IPS-NIHi11 (cell line): ENCODE measurements around the gene FRMD3.

ENCODE experiments used
- DNase-seq: peaks from one replicate; pipeline ENCODE4 v3.0.0; 2012; ENCODE audit warnings: mixed read lengths, low spot score

FRMD3 gene

DNA sequence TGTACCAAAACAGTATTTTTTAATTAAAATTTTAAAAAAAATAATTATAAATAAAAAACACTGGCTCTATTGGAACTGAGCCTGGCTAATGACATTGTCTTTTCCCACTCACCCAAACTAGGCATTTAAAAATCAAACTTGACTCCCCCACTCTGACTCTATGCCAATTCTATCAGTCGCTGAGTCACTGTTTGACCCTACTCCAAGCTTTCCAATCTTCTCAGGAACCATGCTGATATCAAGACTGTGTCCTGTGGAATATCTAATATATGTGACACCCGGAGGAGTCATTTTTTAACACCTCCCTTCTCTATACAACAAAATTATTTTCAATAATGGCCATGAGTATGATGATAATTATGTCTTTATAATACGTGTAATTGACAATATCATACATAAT lies 303.7 kb downstream of the FRMD3 start:
- no peak for DNase-seq

DNA sequence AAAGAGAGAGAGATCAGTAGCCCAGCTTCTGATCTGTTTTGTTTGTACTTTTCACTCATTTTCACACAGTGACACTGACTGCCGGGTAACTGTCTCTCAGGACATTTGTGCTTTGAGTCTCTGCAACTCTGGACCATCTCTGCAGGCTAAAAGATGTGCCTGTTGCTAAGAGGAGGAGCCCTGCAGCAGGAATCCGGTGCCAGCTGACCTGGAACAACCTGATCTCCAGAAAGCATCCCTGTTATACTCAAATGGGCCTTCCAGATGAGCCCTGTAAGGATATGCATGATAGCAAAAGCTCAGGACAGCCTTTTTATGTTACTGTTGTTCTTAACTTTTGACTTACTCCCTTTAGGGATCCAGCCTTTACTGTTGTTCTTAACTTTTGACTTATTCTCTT lies 304.6 kb downstream of the FRMD3 start:
- no peak for DNase-seq

DNA sequence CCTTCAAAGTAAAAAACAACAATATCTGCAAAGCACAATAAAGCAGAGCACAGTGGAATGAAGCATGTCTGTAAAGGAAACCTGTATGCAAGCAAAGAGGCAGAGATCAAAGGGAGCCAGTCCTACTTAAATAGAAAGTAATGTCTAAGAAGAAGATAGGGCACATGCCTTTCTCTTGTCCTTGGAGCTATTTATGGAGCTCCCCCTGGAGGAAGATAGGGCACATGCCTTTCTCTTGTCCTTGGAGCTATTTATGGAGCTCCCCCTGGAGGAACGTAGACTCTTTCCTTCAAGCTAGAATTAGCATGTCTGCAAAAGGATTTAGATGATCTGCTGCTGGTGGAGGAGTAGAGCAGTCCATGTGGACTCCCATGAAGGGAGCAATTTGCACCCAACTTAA lies 307.2 kb downstream of the FRMD3 start:
- no peak for DNase-seq

DNA sequence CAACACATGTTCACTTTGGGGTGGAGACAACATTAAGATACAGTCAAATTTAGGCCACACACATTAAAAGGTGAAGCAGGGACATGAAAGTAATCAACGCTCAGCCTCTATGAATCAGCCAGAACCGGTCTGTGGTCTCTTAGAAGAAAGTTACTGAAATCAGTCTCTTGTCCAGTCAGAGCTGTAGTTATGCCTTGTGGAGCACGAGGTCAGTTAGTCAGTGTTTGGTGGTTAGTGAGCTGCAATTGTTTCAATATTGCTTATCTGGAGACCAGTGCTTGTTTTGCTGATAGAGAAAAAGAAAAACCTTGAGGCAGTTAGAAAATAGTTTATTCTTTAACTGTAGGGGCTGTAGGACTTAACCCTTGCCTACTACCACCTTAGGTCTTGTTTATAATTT lies 317.5 kb downstream of the FRMD3 start:
- DNase-seq, result no peak

DNA sequence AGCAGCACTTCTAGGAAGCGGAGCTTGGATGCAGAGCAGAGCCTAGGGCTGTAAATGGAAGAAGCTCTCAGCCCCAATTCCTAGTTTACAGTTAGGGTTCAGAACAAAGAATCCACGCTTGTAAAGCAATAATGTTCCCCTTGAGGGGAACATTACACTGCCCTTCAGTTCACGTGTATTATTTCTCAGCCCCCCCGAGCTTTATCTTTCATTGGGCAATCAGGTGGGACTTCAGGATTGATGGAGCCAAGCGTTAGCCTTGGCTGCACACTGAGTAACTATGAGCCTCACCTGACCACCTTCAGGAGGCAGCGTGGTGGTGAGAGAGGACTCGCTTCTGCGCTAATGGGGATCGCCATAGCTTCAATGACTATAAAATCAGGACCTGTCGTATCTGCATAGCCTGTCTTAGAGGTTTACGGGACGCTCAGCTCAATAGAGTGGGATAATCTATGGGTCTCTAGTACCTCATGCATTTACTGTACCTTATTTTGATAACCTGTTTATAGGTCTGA lies 318.2 kb downstream of the FRMD3 start:
- no peak for DNase-seq

DNA sequence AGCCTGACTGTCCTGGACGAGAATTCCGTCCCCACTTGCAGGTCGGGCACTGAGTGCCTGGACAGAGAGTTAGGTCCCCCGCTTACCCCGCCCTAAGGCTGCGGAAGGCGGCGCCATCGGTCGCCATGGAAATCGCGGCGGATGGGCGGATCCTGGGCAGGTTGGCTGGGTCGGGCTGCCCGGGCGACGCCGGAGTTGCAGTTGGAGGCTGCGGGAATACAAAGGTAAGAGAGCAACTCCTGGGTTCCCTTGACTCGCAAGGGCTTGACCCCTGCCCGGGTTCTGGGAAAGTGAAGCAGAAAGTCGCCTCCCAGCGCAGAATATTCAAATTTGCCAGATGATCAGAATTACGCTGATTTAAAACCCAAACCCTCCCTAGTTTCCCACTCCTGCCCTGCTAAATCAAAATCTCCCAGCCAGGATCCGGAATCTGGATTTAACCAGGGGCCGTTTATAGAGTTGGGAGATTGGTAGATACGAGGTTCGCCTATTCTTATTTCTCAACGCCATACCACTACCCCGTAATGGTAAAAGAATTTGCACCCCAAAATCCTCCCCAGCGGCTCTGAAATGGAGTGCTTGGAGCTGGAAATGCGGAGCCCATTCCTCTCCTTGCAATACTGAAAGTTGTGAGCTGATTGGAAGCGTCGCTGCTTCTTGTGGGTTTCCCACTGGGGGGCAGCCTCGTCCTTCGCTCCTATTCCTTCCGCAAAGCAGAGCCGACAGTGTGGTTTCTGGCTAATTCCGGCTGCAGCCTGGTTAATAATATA lies 318.9 kb downstream of the FRMD3 start:
- DNase-seq, result peak; percentile 91

DNA sequence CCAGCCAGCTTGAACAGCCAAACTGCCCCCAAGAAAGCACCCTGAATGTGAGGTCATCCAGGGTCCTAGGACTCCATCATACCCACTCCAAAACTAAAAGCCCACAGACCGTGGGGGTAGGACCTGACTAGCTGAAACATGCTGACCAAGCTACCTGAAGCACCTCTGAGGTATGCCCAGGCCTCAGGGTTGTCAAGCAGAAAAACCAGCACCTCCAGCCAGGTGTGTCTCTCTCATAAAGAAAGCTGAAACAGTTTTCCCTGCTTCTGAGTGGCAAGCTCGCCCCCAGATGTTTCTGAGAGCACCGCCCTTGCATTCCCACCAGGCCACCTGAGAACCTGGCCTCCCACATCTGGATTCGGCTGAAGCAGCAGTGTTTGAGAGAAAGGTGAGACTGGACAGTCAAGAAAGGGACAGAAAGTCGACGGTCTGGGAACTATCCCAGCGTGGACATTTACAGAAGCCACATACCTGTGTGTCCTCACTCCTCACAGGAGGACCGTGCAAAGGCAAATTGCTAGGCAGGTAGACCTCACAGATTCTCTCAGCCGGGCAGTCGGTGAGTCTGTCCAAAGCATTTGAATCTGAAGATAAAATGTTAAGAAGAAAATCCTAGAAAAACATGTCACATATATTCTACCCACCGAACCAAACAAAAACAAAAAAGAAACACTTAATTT lies 319.6 kb downstream of the FRMD3 start:
- peak; percentile 26 for DNase-seq

DNA sequence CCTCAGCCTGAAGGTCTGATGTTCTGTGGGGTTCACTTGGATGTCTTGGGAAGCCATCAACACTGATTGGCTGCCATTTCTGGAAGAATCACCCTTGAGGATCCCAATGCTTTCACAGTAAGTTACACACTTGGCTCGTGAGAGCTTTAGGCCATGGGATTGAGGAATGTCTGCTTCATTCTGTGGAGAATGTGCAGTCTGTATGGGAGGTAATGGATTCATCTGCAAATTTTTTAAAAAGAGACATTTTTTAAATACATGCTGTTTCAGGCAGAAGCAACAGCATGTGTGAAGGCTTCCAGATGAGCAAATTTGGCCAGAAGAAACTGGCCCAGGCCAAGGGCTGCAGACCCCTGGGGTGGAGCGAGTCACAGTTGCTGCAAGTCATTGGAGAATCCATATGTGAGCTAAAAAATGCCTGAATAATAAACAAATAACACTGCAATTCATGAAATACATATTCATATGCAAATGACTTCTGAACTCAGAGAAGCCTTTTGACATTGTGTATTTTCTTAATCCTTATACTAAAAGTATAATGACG lies 328.9 kb downstream of the FRMD3 start:
- DNase-seq, result no peak

DNA sequence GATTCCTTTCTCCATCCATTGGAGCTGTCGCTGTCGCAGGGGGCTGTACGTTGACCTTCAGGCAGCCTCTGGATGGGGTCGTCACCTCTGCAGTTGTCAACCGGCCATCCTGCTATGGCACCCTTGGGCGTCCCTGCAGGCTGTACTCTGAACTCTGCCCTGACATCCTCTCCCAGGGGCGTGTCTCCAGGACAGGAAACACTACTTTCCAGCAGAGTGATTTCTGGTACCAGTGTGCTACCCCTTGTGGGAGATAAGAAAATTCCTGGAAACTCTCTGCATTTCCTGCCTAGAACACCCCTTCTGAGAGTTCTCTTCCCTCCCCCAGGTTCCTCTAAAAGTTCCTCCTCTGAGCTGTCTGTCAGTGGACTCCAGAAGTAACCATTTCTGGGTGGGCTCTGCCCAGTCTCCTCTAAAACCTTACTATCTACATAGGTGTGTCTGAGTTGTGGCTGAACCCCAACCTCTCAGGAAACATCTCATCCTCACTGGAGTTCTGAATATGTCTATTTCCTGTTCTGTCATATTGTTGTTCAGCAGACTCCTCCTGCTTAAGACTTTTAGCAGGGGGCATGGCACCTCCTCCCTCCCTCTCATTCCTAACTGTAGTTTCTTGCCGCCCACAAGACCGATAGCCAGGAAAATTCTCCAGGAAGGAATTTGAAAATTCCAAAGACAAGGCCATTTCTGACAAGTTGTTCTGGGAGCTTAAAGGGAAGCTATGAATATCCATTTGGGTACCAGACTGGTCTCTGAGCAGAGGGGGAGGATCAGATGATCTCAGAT lies 329.9 kb downstream of the FRMD3 start:
- no peak for DNase-seq

DNA sequence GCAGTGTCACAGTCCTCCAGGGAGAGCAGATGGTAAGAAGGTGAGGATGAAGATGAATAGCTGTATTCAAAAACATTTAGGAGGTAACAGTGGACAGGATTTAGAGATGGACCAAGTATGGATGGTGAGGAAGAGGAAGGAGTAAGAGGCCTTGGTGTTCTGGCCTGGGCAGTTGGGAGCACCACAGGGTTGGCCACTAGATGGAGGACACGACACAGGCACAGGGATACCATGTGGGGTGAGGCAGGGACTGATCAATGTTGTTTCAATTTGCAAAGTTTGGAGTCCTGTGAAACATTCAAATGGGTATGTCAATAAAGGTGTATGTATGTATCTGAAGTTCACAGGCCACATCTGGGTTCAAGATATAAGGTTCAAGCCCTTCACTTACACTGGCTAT lies 334.2 kb downstream of the FRMD3 start:
- DNase-seq, result no peak

DNA sequence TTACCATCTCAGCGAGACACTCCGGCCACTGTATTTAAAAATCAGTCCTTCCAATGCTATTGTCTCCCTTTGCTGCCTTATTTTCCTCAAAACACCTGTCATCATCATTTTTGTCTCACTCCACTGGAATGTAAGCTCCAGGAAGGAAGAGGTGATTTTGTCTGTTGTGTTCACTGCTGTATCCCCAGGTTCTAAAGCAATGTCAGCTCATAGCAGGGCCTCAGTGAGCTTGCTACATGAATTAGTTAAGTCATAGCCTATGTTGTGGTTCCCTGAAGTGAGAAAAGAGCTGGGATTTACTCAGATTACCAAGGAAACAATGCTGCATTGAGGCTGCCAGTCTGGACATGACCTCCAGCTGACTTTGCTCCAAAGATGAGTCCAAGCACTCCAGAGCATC lies 337.7 kb downstream of the FRMD3 start:
- no peak for DNase-seq

DNA sequence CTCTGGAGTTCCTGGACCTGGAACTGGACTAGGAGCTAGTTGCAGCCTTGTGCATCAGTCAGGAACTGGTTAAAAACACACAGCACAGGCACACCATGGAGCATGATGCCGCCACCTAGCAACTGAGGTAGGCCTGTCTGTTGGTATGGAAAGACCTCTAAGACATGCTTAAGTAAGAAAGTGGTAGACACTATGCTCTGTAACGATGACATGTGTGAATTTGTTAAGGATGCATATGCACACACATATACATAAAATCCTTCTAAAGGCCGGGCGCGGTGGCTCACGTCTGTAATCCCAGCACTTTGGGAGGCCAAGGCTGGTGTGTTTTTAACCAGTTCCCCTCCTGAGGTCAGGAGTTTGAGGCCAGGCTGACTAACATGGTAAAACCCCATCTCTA lies 338.4 kb downstream of the FRMD3 start:
- DNase-seq, result no peak

DNA sequence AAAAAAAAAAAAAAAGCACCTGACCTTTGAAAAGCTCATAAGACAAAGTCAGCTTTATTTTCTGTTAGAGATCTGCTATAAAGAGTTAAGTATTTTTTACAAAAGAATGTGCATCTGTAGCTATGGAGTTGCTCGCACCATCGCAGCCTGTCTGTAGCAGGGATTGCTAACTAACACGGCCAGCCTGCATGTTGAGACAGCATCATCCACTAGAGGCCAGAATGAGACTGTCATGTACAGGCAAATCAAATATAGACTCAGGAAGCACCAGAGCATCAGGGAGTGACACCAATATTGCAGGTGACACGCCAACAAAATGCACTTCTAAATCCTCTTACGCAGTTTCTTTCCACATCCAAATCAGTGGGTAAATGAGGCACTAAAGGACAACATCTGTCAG lies 339.0 kb downstream of the FRMD3 start:
- DNase-seq, result peak; percentile 61

DNA sequence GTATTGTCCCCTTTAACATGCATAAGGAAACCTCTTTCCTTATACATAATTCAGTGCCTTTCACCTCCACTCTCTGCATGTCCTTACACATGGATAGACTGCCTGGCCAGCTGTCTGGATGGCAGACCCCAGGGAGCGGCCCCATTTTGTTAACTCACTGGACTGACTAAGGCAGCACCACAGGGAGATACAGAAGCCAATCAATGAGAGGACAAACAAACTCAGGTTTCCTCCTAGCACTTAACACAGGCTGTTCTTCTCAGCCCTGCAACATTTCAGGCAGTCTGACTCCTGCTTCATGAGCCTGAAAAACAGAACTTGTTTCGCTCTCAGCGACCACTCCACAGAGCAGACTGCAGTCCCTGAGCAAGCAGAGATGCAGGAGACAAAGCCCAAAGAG lies 339.8 kb downstream of the FRMD3 start:
- no peak for DNase-seq

DNA sequence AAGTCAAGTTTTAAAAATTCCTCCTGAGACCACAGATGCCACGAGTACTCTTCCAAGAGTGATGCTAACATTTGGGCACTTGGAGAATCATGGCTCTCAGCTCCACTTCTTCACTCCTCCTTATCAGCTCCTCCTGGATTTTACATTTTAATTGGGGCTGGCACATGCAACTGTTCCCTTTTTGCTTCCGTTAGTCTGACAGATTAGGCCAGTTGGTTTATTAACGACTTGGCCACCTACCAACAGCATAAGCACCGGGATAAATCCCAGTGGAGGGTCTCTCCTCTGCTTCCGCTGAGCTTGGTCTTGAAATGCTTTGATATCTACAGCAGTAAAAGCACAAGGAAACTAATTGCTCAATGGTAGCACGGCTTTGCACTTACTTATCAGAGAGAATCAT lies 340.6 kb downstream of the FRMD3 start:
- DNase-seq, result no peak

DNA sequence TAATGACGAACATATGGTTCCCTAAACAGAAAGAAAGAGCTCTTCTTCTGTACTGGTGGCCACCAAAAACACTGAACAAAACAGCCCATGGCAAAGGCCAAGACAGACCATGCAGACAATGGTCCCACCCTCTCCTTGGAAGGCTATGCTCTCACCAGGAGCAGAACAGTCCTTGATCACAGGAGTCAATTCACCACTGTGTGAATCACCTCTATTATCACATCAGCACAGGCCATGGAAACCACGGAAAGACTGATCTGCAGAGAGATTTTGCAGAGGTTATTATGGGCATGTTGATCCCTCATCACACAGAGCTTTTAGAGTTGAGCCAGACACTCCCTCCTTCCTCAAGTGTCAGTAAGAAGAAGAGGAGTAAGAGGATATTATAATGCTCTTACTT lies 341.3 kb downstream of the FRMD3 start:
- no peak for DNase-seq
